Measurements from ENCODE around the gene BTBD17. TPM values are rescaled to one million over a fixed set of nuclear protein-coding genes. Genes with fewer than 3 reads are reported as not detected.

BTBD17 gene, protein sequence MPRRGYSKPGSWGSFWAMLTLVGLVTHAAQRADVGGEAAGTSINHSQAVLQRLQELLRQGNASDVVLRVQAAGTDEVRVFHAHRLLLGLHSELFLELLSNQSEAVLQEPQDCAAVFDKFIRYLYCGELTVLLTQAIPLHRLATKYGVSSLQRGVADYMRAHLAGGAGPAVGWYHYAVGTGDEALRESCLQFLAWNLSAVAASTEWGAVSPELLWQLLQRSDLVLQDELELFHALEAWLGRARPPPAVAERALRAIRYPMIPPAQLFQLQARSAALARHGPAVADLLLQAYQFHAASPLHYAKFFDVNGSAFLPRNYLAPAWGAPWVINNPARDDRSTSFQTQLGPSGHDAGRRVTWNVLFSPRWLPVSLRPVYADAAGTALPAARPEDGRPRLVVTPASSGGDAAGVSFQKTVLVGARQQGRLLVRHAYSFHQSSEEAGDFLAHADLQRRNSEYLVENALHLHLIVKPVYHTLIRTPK
- 17.6 TPM for polyA plus RNA-seq (2013, experiment 1 of 2)
- 17.1 TPM for polyA plus RNA-seq (2013, experiment 2 of 2)

GRCh38 chr17:74361230-74362068, at the start of gene BTBD17:
TSS of gene BTBD17 (minus strand) at chr17:74361868. CDS start at chr17:74361819, 49 bp downstream.
- peak; percentile 91 for DNase-seq (ENCODE audit: low spot score)
- no peaks in the 10 kb centered on the region for H3K27me3 ChIP-seq (ENCODE audit: control insufficient read depth in 3 of 3, insufficient read depth in 3 of 3, low read depth in 1 of 3, low read length in 3 of 3)
- WGBS, 2 donors (ENCODE audit: extremely low coverage in 2 of 2, insufficient read length in 2 of 2, insufficient replicate concordance in 1 of 2), result no CpG with 5 or more reads among the region's 28 CpGs

DNA sequence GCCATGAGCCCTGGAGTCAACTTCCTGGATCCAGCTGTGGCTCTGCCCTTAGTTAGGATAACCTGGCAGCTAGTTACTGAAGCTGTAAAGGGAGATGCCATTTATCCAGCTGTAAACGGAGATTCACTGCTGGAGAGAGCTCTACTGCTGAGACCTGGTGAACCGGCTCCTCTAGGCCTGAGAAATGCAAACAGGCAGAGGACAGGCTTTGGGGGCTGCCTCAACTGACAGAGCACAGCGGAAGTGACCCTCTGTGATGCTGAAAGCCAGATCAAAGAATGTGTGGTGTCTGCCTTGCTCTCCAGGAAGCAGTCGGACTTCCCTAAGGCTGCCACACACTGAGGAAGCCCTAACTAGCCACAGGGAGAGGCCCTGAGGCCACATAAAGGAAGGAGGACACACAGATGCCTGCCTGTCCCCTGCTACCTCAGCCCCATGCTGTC, 48.4 kb upstream of the BTBD17 start:
- H2BK12ac ChIP-seq (ENCODE audit: low read length), result no peak overlapping the region
- no peak overlapping the region for H3K23ac ChIP-seq (ENCODE audit: low read depth, low read length, poor library complexity)
- H2BK120ac ChIP-seq (ENCODE audit: low read depth, low read length), result no peak overlapping the region
- H3K4ac ChIP-seq (ENCODE audit: low read length), result no peak overlapping the region
- H3K4me3 ChIP-seq (ENCODE audit: low read length in 2 of 2), result no peak overlapping the region
- H2BK15ac ChIP-seq (ENCODE audit: low read length), result no peak overlapping the region
- peak overlapping the region; percentile 32 for H3K18ac ChIP-seq (ENCODE audit: low read length)
- H4K91ac ChIP-seq (ENCODE audit: low read depth, low read length, poor library complexity), result no peak overlapping the region
- no peaks in the 10 kb centered on the region for H3K79me1 ChIP-seq (ENCODE audit: low read depth, low read length)
- H2BK5ac ChIP-seq (ENCODE audit: low read length), result no peak overlapping the region
- no peak for DNase-seq (ENCODE audit: low spot score)
- no peak overlapping the region for H3K14ac ChIP-seq (ENCODE audit: low read length)
- no peak overlapping the region for H2AK5ac ChIP-seq (ENCODE audit: low read depth, low read length)
- H3K9ac ChIP-seq (ENCODE audit: low read depth, low read length, poor library complexity), result no peak overlapping the region
- no peak overlapping the region for H3K27ac ChIP-seq (replicated peaks; ENCODE audit: low read length)
- H4K8ac ChIP-seq (ENCODE audit: low read depth, low read length), result no peak overlapping the region
- no peak overlapping the region for H3K4me2 ChIP-seq (ENCODE audit: insufficient read depth, low read length, poor library complexity, severe bottlenecking)
- H3K9me3 ChIP-seq (replicated peaks in 1 of 2; ENCODE audit: control insufficient read depth in 2 of 2, insufficient read depth in 1 of 2, low read depth in 1 of 2, low read length in 2 of 2), result no peaks in the 10 kb centered on the region
- no peaks in the 10 kb centered on the region for H3K4me1 ChIP-seq (ENCODE audit: control insufficient read depth in 2 of 2, insufficient read depth in 1 of 2, low read depth in 1 of 2, low read length in 2 of 2)
- no peaks in the 10 kb centered on the region for H3K36me3 ChIP-seq (replicated peaks in 1 of 2; ENCODE audit: control insufficient read depth in 2 of 2, insufficient read depth in 2 of 2, low read length in 2 of 2)
- no peak overlapping the region for H2AFZ ChIP-seq (ENCODE audit: low read length)
- H3K27me3 ChIP-seq (ENCODE audit: control insufficient read depth in 3 of 3, insufficient read depth in 3 of 3, low read depth in 1 of 3, low read length in 3 of 3), result peaks cover 0 to 4% (median 0%) of the 10 kb centered on the region in 3 experiments
- WGBS, 2 donors (ENCODE audit: extremely low coverage in 2 of 2, insufficient read length in 2 of 2, insufficient replicate concordance in 1 of 2), result no CpG with 5 or more reads among the region's 4 CpGs

More at GRCh38 chr17:74361230-74362068, at the start of gene BTBD17:
- H3K9me3 ChIP-seq (replicated peaks in 1 of 2; ENCODE audit: control insufficient read depth in 2 of 2, insufficient read depth in 1 of 2, low read depth in 1 of 2, low read length in 2 of 2), result no peaks in the 10 kb centered on the region
- peaks cover 21 to 30% of the 10 kb centered on the region in 2 donors for H3K4me1 ChIP-seq (ENCODE audit: control insufficient read depth in 2 of 2, insufficient read depth in 1 of 2, low read depth in 1 of 2, low read length in 2 of 2)
- H3K14ac ChIP-seq (ENCODE audit: low read length), result peak within 1 kb of the TSS; percentile 91
- H2BK15ac ChIP-seq (ENCODE audit: low read length), result peak within 1 kb of the TSS; percentile 90
- H3K4me3 ChIP-seq (ENCODE audit: low read length in 2 of 2), result peak within 1 kb of the TSS; percentile 48 to 78
- peak within 1 kb of the TSS; percentile 98 for H4K91ac ChIP-seq (ENCODE audit: low read depth, low read length, poor library complexity)
- peak within 1 kb of the TSS; percentile 32 for H3K4ac ChIP-seq (ENCODE audit: low read length)
- peak within 1 kb of the TSS; percentile 91 for H2AFZ ChIP-seq (ENCODE audit: low read length)
- H3K79me1 ChIP-seq (ENCODE audit: low read depth, low read length), result peaks cover 2% of the 10 kb centered on the region
- H3K4me2 ChIP-seq (ENCODE audit: insufficient read depth, low read length, poor library complexity, severe bottlenecking), result peak within 1 kb of the TSS; percentile 93
- H2BK5ac ChIP-seq (ENCODE audit: low read length), result peak within 1 kb of the TSS; percentile 99
- H3K36me3 ChIP-seq (replicated peaks in 1 of 2; ENCODE audit: control insufficient read depth in 2 of 2, insufficient read depth in 2 of 2, low read length in 2 of 2), result peaks cover 4 to 5% of the 10 kb centered on the region in 2 donors
- H2BK120ac ChIP-seq (ENCODE audit: low read depth, low read length), result peak within 1 kb of the TSS; percentile 98
- H3K9ac ChIP-seq (ENCODE audit: low read depth, low read length, poor library complexity), result peak within 1 kb of the TSS; percentile 91
- H2BK12ac ChIP-seq (ENCODE audit: low read length), result peak within 1 kb of the TSS; percentile 100
- peak within 1 kb of the TSS; percentile 93 for H3K23ac ChIP-seq (ENCODE audit: low read depth, low read length, poor library complexity)
- peak within 1 kb of the TSS; percentile 99 for H3K18ac ChIP-seq (ENCODE audit: low read length)
- H4K8ac ChIP-seq (ENCODE audit: low read depth, low read length), result peak within 1 kb of the TSS; percentile 89
- H2AK5ac ChIP-seq (ENCODE audit: low read depth, low read length), result peak within 1 kb of the TSS; percentile 99
- peak within 1 kb of the TSS; percentile 98 for H3K27ac ChIP-seq (replicated peaks; ENCODE audit: low read length)

DNA sequence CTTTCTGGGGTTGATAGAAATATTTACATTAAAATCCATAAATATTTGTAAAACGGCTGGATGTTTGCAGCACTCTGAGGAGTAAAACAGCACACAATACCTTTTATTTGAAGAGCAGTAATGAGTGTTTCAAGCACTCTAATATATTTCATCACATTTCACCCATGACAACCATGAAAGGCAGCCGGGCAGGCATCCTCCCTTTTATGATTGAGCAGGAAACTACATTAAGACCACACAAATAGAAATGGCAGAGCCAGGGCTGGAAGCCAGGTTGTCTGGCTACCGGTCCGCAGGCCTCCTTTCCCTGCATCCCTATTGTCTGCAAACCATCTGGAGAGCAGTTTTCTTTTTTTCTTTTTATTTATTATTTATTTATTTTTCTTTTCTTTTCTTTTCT, 47.1 kb upstream of the BTBD17 start:
- no peaks in the 10 kb centered on the region for H3K9me3 ChIP-seq (replicated peaks in 1 of 2; ENCODE audit: control insufficient read depth in 2 of 2, insufficient read depth in 1 of 2, low read depth in 1 of 2, low read length in 2 of 2)
- no peaks in the 10 kb centered on the region for H3K36me3 ChIP-seq (replicated peaks in 1 of 2; ENCODE audit: control insufficient read depth in 2 of 2, insufficient read depth in 2 of 2, low read length in 2 of 2)
- no peak overlapping the region for H2BK15ac ChIP-seq (ENCODE audit: low read length)
- H2AFZ ChIP-seq (ENCODE audit: low read length), result no peak overlapping the region
- no peak overlapping the region for H3K4ac ChIP-seq (ENCODE audit: low read length)
- H3K18ac ChIP-seq (ENCODE audit: low read length), result no peak overlapping the region
- H2BK12ac ChIP-seq (ENCODE audit: low read length), result no peak overlapping the region
- no peak overlapping the region for H4K91ac ChIP-seq (ENCODE audit: low read depth, low read length, poor library complexity)
- no peak overlapping the region for H4K8ac ChIP-seq (ENCODE audit: low read depth, low read length)
- no peak overlapping the region for H3K4me3 ChIP-seq (ENCODE audit: low read length in 2 of 2)
- H3K4me2 ChIP-seq (ENCODE audit: insufficient read depth, low read length, poor library complexity, severe bottlenecking), result no peak overlapping the region
- WGBS, 2 donors (ENCODE audit: extremely low coverage in 2 of 2, insufficient read length in 2 of 2, insufficient replicate concordance in 1 of 2), result no CpG with 5 or more reads among the region's 4 CpGs
- no peak overlapping the region for H2AK5ac ChIP-seq (ENCODE audit: low read depth, low read length)
- no peak overlapping the region for H3K27ac ChIP-seq (replicated peaks; ENCODE audit: low read length)
- H3K27me3 ChIP-seq (ENCODE audit: control insufficient read depth in 3 of 3, insufficient read depth in 3 of 3, low read depth in 1 of 3, low read length in 3 of 3), result peaks cover 0 to 4% (median 0%) of the 10 kb centered on the region in 3 experiments
- no peak overlapping the region for H3K23ac ChIP-seq (ENCODE audit: low read depth, low read length, poor library complexity)
- no peak overlapping the region for H2BK120ac ChIP-seq (ENCODE audit: low read depth, low read length)
- peaks cover 0 to 9% of the 10 kb centered on the region in 2 donors for H3K4me1 ChIP-seq (ENCODE audit: control insufficient read depth in 2 of 2, insufficient read depth in 1 of 2, low read depth in 1 of 2, low read length in 2 of 2)
- H2BK5ac ChIP-seq (ENCODE audit: low read length), result no peak overlapping the region
- no peak overlapping the region for H3K9ac ChIP-seq (ENCODE audit: low read depth, low read length, poor library complexity)
- no peak overlapping the region for H3K14ac ChIP-seq (ENCODE audit: low read length)
- DNase-seq (ENCODE audit: low spot score), result no peak
- H3K79me1 ChIP-seq (ENCODE audit: low read depth, low read length), result no peaks in the 10 kb centered on the region
